DOHH2 (cell line): Measurements from ENCODE around the gene CDKN1C.

Experiments used
- H3F3A ChIP-seq: fragments of 200-600 bp; sonication (generic), shearing (Covaris generic); 2 replicates; pipeline ENCODE4 v1.6.0; 2016; ENCODE audit warnings: antibody characterized with exemption, mild to moderate bottlenecking; ENCODE audit not compliant: control insufficient read depth, insufficient read depth
- H3K27ac ChIP-seq: fragments of 200-600 bp; sonication (generic); 2 replicates; pipeline ENCODE4 v1.5.1; 2014; ENCODE audit warnings: low read depth, mild to moderate bottlenecking, low read length, moderate library complexity
- H3K27me3 ChIP-seq: fragments of 200-600 bp; sonication (generic); 2 replicates; pipeline ENCODE4 v1.6.1; 2014; ENCODE audit warnings: mild to moderate bottlenecking, low read length, mixed read lengths; ENCODE audit not compliant: control insufficient read depth
- H3K36me3 ChIP-seq: fragments of 200-600 bp; sonication (generic); 2 replicates; pipeline ENCODE4 v1.6.1; 2014; ENCODE audit warnings: mild to moderate bottlenecking, low read length, moderate library complexity, mixed read lengths; ENCODE audit not compliant: control insufficient read depth
- H3K4me1 ChIP-seq: fragments of 200-600 bp; sonication (generic); 2 replicates; pipeline ENCODE4 v1.6.1; 2014; ENCODE audit warnings: mild to moderate bottlenecking, low read length, mixed read lengths; ENCODE audit not compliant: control insufficient read depth
- H3K4me2 ChIP-seq: fragments of 200-600 bp; sonication (generic); 2 replicates; pipeline ENCODE4 v1.6.0; 2014; ENCODE audit warnings: mild to moderate bottlenecking, low read length, moderate library complexity
- H3K4me3 ChIP-seq: fragments of 200-600 bp; sonication (generic); 2 replicates; pipeline ENCODE4 v1.5.1; 2014; ENCODE audit warnings: mild to moderate bottlenecking, low read length, mixed read lengths
- H3K79me2 ChIP-seq: fragments of 200-600 bp; sonication (generic); 2 replicates; pipeline ENCODE4 v1.6.1; 2014; ENCODE audit warnings: mild to moderate bottlenecking, low read length, mixed read lengths; ENCODE audit not compliant: control insufficient read depth
- H3K9me2 ChIP-seq: fragments of 200-600 bp; sonication (generic); replicated peaks from 2 replicates; pipeline ENCODE4 v1.6.1; 2014; ENCODE audit warnings: mild to moderate bottlenecking, low read length, mixed read lengths; ENCODE audit not compliant: control insufficient read depth
- H3K9me3 ChIP-seq: fragments of 200-600 bp; sonication (generic); 2 replicates; pipeline ENCODE4 v1.6.1; 2014; ENCODE audit warnings: antibody characterized with exemption, low read length, mixed read lengths; ENCODE audit not compliant: control insufficient read depth, insufficient read depth
- H4K20me1 ChIP-seq: fragments of 200-600 bp; sonication (generic); 2 replicates; pipeline ENCODE4 v1.6.0; 2014; ENCODE audit warnings: low read depth, mild to moderate bottlenecking, antibody characterized with exemption, low read length, moderate library complexity; ENCODE audit not compliant: control insufficient read depth, insufficient read depth
- EZH2phosphoT487 ChIP-seq: fragments of 200-600 bp; sonication (generic); IDR thresholded peaks from 2 replicates; pipeline ENCODE4 v1.6.1; 2017; ENCODE audit warnings: borderline replicate concordance, mild to moderate bottlenecking, antibody characterized with exemption, low read length, moderate library complexity, mixed read lengths
- TF ChIP-seq, protein P1 (sequence below): fragments of 200-600 bp; sonication (generic); IDR thresholded peaks from one replicate; pipeline ENCODE4 v1.5.1; 2014; ENCODE audit warnings: antibody characterized with exemption, mild to moderate bottlenecking, low read depth, low read length; ENCODE audit not compliant: poor library complexity, severe bottlenecking

CDKN1C gene

DNA sequence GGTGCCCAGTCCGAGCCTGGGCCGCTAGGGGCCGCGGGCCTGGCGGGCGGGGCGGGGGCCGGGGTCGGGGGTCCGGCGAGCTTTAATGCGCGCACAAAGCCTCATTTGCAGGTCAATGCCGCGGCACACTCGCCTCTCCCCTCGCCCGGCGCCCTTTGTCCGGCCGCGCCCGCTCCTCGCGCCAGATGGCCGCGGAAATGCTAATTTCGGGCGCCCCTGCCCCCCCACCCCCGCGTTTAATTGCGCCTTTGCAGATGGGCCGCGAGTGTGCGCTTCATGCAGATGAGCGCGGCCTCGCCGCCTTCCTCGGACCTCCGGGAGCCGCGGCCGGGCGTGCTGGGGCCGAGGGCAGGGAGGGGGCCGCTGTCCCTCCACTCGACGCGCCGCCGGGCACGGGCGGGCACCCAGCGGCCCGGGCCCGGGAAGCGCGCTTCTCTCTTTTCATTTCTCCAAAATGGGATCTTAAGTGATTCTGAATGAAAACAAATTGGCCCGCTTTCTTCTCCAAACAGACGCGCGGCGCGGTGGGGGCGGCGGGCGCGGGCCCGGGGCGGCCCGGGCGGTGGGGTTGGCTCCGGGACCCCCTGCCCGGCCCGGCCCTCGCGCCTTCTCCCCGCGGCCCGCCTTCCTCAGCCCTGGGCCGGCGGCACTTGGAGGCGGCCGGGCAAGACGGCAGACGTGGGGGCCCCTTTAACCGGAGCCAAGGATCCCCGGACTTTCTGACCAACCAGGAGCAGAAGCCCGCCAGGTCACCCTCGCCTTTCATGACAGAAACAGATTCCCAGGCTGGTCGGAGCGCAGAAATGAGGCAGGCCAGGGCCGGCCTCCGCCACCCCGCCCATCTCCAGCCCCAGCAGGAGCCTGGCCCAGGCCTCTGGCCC, 22.9 kb downstream of the CDKN1C start:
- no peak overlapping the region for H3K4me3 ChIP-seq
- H3K4me1 ChIP-seq, result no peaks in the 10 kb centered on the region
- no peak for TF ChIP-seq EZH2phosphoT487
- TF ChIP-seq, protein P1, sequence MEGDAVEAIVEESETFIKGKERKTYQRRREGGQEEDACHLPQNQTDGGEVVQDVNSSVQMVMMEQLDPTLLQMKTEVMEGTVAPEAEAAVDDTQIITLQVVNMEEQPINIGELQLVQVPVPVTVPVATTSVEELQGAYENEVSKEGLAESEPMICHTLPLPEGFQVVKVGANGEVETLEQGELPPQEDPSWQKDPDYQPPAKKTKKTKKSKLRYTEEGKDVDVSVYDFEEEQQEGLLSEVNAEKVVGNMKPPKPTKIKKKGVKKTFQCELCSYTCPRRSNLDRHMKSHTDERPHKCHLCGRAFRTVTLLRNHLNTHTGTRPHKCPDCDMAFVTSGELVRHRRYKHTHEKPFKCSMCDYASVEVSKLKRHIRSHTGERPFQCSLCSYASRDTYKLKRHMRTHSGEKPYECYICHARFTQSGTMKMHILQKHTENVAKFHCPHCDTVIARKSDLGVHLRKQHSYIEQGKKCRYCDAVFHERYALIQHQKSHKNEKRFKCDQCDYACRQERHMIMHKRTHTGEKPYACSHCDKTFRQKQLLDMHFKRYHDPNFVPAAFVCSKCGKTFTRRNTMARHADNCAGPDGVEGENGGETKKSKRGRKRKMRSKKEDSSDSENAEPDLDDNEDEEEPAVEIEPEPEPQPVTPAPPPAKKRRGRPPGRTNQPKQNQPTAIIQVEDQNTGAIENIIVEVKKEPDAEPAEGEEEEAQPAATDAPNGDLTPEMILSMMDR, result no peak
- no peaks in the 10 kb centered on the region for H3F3A ChIP-seq
- no peaks in the 10 kb centered on the region for H3K9me2 ChIP-seq
- H3K36me3 ChIP-seq, result no peaks in the 10 kb centered on the region
- no peaks in the 10 kb centered on the region for H4K20me1 ChIP-seq
- H3K4me2 ChIP-seq, result no peak overlapping the region
- no peaks in the 10 kb centered on the region for H3K79me2 ChIP-seq
- H3K27me3 ChIP-seq, result no peaks in the 10 kb centered on the region
- no peak overlapping the region for H3K27ac ChIP-seq
- no peaks in the 10 kb centered on the region for H3K9me3 ChIP-seq

DNA sequence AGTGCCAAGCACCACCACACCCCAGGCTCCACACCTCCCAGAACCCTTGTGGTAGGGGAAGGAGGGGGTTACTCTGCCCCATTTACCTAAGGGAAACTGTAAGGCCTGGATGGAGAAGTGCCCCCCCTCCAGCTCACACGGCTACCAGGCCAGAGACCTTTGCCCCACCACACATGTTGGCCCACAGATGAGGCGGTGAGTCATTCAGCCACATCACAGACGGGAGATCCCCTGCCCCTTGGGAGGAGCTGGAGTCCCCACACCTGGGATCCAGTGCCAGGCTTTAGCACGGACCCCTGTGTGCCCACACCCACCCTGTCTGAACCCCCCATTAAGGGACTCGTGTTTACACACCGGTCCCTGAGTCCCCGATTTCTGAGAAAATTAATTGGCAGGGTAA, 24.9 kb downstream of the CDKN1C start:
- Histone ChIP-seq H3K9me2 (no peaks in the 10 kb centered on the region), H3K36me3 (no peaks in the 10 kb centered on the region), H3K79me2 (no peaks in the 10 kb centered on the region), H3K4me2 (no peak overlapping the region), H3K4me1 (no peaks in the 10 kb centered on the region), H4K20me1 (no peaks in the 10 kb centered on the region), H3K27ac (no peak overlapping the region), H3K4me3 (no peak overlapping the region), H3F3A (no peaks in the 10 kb centered on the region), H3K27me3 (no peaks in the 10 kb centered on the region), H3K9me3 (no peaks in the 10 kb centered on the region)
- TF ChIP-seq, protein P1, result no peak

DNA sequence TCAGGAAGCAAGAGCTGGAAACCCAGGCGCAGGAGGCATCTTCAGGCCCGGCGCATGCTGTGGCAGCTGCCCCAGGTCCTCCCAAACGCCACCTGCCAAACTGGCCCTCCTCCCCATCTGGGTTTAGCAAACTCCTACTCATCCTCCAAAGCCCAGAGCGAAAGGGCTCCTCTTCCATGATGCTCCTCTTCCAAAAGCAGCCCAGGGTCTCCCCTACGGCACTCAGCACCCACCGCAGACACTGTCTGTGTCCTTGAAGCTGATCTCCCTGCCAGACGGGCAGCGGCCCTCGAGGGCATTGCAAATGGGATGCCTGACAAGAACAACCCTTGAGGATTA, 25.9 kb downstream of the CDKN1C start:
- no peaks in the 10 kb centered on the region for H3K9me3 ChIP-seq
- no peak overlapping the region for H3K4me2 ChIP-seq
- no peaks in the 10 kb centered on the region for H3K9me2 ChIP-seq
- H3K4me1 ChIP-seq, result no peaks in the 10 kb centered on the region
- H4K20me1 ChIP-seq, result no peaks in the 10 kb centered on the region
- H3K27ac ChIP-seq, result no peak overlapping the region
- H3K4me3 ChIP-seq, result no peak overlapping the region
- H3F3A ChIP-seq, result no peaks in the 10 kb centered on the region
- H3K79me2 ChIP-seq, result no peaks in the 10 kb centered on the region
- no peaks in the 10 kb centered on the region for H3K36me3 ChIP-seq
- no peak for TF ChIP-seq EZH2phosphoT487
- TF ChIP-seq, protein P1, result no peak
- no peaks in the 10 kb centered on the region for H3K27me3 ChIP-seq
